Colon (tissue), 2 donors: Measurements from ENCODE around the gene LIX1L.

Source experiments
- FAIRE-seq: peaks from 2 replicates; lab custom pipeline; 2012; peaks lifted over from hg19 to GRCh38; lab: Jason Lieb, UNC
- donor health status: control.
- donor health status: control.

The LIX1L gene

GRCh38 chr1:145963265-145964019 is 5.6 kb upstream of the LIX1L start:
- no peak for FAIRE-seq

GRCh38 chr1:145962157-145963102 is 4.6 kb upstream of the LIX1L start:
- no peak for FAIRE-seq

DNA sequence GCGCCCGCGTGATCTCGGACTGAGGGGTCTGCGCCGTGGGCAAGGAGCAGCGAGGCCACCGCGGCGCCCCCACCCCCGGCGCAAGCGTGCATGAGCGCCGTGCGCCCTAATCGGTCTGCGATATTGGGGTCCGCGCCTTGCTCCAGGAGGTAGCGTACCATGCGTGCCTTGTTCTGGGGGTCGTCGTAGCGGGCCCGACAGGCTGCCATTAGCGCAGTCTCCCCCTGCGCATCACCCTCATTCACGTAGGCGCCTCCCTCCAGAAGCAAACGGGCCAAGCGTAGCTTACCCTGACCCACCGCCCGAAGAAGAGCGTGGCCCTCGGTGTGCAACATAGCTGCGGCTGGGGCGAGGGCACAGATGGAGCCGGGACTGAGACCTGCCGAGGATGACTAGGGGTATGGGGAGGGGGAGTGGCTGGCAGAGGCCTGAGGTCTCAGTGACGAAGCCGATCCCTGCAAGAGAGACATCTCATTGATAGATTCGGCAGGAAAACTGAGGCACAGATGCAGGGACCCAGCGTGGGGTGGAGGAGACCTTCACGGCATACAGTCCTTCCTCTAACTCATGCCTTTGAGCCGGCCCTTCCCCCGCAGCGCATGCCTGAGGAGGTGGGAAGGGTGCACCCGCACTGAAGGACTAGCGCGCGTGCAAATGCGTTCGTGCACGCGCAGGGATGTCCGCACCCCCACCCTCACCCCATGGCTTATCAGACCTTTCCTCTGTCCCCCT is 3.8 kb upstream of the LIX1L start:
- no peak for FAIRE-seq

- FAIRE-seq: no peak
These were observed 3.2 kb upstream of the LIX1L start for GRCh38 chr1:145961109-145961424.

GRCh38 chr1:145960468-145961108 is 2.8 kb upstream of the LIX1L start:
- FAIRE-seq: no peak

GRCh38 chr1:145959957-145960467 is 2.2 kb upstream of the LIX1L start:
- FAIRE-seq: no peak

- no peak for FAIRE-seq
These were observed 1.5 kb upstream of the LIX1L start for GRCh38 chr1:145959333-145959732.

DNA sequence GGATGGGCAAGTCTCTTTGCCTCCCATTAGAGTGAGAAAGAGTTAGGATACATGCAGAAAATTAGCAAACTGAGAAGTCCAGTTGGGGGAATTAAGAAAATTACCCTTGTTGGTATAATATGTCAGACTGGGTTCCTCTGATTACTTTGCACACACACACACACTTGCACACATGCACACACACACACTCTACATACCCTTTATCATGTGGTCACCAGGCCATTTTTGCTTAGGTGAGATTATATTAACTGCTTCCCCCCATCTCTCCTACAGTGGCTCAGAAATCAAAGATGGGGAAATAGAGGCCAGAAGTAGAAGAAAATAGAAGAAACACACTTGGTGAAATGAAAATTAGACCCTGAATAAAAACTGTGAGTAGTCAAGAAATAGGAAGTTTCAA is 917 bp upstream of the LIX1L start:
- no peak for FAIRE-seq

DNA sequence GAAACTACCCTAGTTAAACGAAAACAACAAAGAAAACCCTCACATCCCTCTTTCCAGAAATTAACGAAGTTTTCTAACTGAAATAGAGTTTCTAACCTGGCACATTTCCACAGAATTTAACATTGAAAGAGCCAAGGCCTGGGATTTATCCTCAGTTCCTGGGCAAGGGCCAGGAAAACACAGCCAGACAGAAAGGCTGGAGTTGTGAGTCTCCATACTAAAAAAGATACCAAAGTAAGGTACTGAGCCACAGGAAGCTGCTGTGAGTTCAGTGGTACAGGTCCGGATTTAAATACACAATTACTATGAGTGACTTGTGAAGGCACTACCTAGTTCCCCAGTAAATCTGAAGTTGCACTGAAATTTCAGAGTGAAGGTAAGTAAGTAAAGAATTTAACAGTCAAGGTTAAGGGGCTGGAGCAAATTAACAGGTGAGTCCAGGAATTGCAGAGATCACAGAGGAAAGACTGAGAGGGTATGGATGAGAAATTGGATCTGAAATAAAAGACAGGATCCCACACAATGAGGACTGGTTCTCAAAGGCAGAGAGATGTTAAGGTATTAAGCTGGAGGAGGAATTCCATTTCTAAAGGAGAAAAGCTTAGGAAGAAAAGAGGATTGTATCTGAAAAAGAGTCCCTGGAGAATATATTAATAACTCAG is 905 bp downstream of the LIX1L start:
- no peak for FAIRE-seq

GRCh38 chr1:145956361-145956760 is 1.5 kb downstream of the LIX1L start:
- no peak for FAIRE-seq

DNA sequence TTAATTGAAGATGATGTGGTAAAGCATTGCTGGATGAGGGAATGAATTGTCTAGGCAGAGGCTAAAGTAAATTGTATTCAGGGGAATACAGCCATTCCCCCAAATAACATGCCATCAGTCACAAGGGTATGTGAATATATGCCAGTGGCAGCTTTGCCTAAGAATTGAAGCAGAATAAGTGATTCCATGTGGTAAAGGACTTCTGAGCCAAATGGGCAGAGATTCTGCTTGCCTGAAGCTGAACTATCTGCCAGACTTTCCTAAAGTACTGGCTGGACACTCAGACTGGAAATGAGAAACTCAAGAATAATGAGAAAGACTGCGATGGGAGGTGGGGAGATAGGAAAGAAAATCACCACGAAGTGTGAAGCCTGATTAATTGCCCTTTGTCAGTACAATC is 2.4 kb downstream of the LIX1L start:
- no peak for FAIRE-seq

- no peak for FAIRE-seq
These were observed 4.0 kb downstream of the LIX1L start for GRCh38 chr1:145953861-145954260.

DNA sequence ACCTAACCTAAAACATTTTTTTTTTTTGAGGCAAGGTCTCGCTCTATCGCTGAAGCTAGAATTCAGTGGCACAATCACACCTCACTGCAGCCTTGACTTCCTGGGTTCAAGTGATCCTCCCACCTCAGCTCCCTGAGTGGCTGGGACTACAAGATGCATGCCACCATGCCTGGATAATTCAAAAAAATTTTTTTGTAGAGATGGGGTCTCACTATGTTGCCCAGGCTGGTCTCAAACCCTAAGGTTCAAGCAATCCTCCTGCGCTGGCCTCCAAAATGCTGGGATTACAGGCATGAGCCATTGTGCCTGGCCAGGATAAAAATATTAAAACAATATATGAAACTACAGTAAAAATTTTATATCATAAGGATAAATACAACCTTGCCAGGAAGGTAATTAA is 4.9 kb downstream of the LIX1L start:
- FAIRE-seq: no peak

DNA sequence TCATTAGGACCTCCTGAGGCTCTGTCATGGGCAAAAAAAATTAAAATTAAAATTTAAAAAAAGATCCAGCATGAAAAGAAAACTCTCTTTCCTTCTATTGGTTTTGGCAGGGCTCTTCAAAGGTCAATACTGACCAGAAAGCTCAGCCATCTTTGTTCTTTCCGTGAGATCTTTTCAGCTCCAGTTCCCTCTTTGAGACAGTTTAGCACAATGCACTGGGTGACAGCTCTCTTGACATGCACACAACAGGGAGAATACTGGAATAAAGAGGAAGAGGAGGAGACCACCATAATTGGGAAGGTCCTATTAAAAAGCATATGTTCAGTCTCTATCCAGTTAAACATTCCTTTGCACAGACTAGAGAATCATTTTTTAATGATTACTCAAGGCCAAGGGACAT is 6.3 kb downstream of the LIX1L start:
- FAIRE-seq: no peak

GRCh38 chr1:145949219-145949618 is 8.6 kb downstream of the LIX1L start:
- no peak for FAIRE-seq

GRCh38 chr1:145947551-145947950 is 10.3 kb downstream of the LIX1L start:
- FAIRE-seq: no peak

DNA sequence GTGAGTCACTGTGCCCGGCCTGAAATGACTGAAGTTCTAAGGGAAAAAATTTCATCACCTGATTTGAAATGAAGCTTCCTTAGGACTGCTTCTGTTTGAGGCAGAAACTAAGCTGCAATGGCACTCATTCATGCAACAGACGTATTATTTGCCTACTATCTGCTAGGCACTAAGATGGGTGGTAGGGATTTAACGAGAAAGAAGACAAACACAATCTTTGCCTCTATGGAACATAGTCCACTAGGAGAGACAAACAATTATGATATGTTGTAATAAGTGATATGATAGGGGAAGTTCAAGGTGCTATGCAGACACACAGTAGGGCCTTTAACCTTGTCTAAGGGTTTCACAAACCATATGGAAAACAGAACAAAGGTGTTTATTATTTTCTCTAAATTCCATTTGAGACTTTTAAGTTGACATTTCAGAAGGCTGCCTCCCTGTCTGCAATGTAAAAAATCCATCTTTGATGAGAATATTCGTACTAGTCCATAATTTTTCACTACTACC is 11.3 kb downstream of the LIX1L start:
- FAIRE-seq: no peak

- no peak for FAIRE-seq
These were observed 13.3 kb downstream of the LIX1L start for GRCh38 chr1:145944532-145944931.

DNA sequence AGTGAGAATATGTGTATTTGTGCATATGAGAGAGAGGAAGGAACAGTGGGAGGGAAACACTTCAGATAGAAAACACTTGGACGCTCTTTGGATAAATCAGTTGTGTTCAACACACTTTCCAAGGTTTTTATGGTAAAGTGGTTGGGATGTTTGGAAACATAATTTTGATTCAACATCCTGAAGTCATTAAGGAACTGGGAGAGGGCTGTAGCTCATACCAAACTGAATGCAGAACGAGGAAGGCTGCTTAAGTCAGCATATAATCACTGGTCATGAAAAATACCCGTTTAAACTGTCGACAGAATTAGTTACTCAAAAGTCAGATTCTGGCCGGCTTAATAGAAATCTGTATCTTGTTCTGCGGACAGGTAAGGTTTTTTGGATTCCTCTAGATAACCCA is 14.9 kb downstream of the LIX1L start:
- no peak for FAIRE-seq

DNA sequence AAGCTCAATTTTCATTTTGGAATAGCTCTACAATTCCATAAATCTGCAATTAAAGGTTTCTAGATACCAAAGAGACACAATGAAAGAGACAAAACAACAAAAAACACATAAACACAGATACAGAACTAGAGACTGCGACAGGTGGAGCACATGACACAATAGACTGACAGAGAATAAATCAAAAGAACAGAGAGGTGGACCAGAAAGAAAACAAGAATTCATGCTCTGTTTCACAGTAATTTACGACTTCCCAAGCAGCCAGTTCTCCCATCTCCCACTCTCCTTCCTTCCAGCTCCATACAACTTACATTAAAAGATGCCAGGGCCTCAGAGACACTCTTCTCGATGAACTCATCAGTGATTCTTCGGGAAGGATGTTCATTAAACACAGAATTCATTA is 15.4 kb downstream of the LIX1L start:
- FAIRE-seq: no peak

DNA sequence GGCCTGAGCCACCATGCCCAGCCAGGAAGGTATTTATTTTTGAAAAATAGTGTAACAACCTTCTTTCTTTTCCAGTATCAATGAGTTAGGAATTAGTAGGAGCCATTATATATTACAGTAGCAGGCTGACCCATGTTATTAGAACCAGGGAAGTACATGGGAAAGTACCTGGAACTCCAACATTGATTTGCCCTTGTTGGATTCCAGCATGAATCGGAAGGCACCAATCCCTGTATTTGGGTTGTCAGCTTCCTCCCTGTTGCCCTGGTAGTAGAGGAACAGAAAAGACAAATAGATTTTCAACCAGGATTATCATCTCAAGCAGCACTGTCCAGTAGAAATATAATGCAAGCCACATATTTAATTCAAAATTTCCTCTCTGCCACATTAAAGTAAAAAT is 20.4 kb downstream of the LIX1L start:
- FAIRE-seq: no peak
